CMK (cell line): ENCODE data around the gene AHSA1.

Experiments used
- DNase-seq: peaks from one replicate; pipeline ENCODE4 v3.0.0-alpha.2; 2010; ENCODE audit warnings: low read depth

Gene AHSA1

GRCh38 chr14:77509366-77509765, 51.5 kb downstream of the AHSA1 start:
- DNase-seq = no peak

DNA sequence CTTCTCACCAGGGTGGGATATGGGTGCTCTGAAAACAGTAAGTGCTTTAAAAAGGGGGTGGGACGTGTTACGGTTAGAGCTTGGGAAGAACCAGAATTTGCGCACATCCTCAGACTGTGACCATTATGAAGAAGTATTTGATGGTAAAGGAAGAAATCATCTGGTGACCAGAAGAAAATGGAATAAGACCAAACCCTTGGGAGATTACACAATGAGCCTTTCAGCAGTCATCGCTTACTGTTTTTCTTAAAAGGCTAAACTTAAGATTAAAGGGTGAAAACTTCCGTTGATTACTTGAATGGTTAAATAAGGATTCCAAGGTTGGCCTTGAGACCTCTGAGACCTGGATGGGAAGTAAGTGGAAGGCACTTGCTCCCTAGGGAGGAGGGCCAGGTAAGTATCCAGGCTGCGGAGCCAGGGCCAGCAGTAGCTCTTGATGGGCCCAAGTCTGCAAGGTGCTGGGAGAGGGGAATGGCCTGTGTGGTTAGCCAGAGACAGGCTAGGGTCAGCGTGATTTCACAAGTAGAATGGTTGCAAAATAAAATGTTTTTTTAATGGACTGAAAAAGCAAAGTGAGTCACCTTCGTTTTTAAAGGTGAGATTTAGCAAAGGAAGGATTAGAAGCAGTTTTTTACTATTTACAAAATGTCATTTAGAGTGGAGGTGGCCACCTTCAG, 53.7 kb downstream of the AHSA1 start:
- no peak for DNase-seq

DNA sequence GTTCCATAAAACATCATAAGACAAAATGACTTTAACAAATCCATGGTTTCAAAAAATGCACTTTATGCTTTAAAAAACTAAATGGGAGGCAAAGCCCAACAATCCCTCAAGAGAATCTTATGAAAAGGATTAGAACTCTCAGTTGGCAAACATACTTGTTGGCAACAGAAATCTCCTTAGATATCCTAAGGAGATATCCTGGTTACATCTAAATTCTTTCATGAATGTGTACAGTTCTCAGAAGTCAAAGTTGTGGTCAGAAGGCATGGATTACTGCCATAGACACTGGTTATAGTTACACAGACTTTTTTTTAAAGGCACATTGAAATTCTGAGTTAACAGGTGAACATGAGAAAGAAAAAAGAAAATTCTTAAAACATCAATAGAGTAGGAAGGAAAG, 58.2 kb downstream of the AHSA1 start:
- no peak for DNase-seq
